IMR-90 (cell line): ENCODE measurements around the gene POC1B. TPM values are rescaled to one million over a fixed set of nuclear protein-coding genes. Genes with fewer than 3 reads are reported as not detected.

Experiments used
- ATAC-seq: fragments of 200-7000 bp; cut with Tn5 transposase; 2 replicates; pipeline ENCODE4 v1.9.1; 2020; ENCODE audit warnings: low read depth, mild to moderate bottlenecking, moderate library complexity
- BruUV-seq: library from RNA; stranded (reverse); fragments of 400-500 nt; replicated peaks from 2 replicates; lab custom pipeline; 2021; lab: Mats Ljungman, UMichigan
- CTCF ChIA-PET: fragments of 300-600 bp; formaldehyde crosslinking; extraction: SDS; loops from one replicate; lab custom pipeline; 2021; ENCODE audit warnings: antibody characterized with exemption; lab: Yijun Ruan, JAX
- POLR2A ChIA-PET: fragments of 300-600 bp; sonication (Branson Sonifier 250); formaldehyde crosslinking; loops from one replicate; lab custom pipeline; 2022; ENCODE audit warnings: antibody characterized with exemption; ENCODE audit not compliant: unreplicated experiment; lab: Charles Lee
- DNase-seq: peaks from one replicate; pipeline ENCODE4 v3.0.0; 2013
- H2AFZ ChIP-seq: replicated peaks from 2 replicates; pipeline ENCODE3; 2013; ENCODE audit warnings: low read length, mild to moderate bottlenecking; ENCODE audit not compliant: poor library complexity
- H2AK5ac ChIP-seq: 2 replicates; pipeline ENCODE4 v1.6.1; 2013; ENCODE audit warnings: low read depth, low read length, inconsistent platforms
- H2AK9ac ChIP-seq: replicated peaks from 2 replicates; pipeline ENCODE3; 2013; ENCODE audit warnings: mild to moderate bottlenecking, low read depth, low read length, moderate library complexity; ENCODE audit not compliant: poor library complexity
- H2BK120ac ChIP-seq: 2 replicates; pipeline ENCODE4 v1.6.1; 2013; ENCODE audit warnings: low read depth, low read length, inconsistent platforms
- H2BK15ac ChIP-seq: 3 replicates; pipeline ENCODE4 v1.6.1; 2013; ENCODE audit warnings: low read depth, low read length, inconsistent platforms
- H2BK20ac ChIP-seq: 2 replicates; pipeline ENCODE4 v1.6.1; 2013; ENCODE audit warnings: low read depth, mild to moderate bottlenecking, inconsistent platforms, low read length, moderate library complexity
- H2BK5ac ChIP-seq: 2 replicates; pipeline ENCODE4 v1.6.1; 2013; ENCODE audit warnings: mild to moderate bottlenecking, low read depth, low read length, inconsistent platforms; ENCODE audit not compliant: poor library complexity, severe bottlenecking
- H3K14ac ChIP-seq: replicated peaks from 2 replicates; pipeline ENCODE4 v1.6.1; 2013; ENCODE audit warnings: low read depth, low read length, inconsistent platforms
- H3K18ac ChIP-seq: 2 replicates; pipeline ENCODE4 v1.6.1; 2013; ENCODE audit warnings: low read depth, low read length, control low read depth
- H3K23ac ChIP-seq: 2 replicates; pipeline ENCODE4 v1.6.1; 2013; ENCODE audit warnings: low read depth, low read length, inconsistent platforms
- H3K27ac ChIP-seq: 2 replicates; pipeline ENCODE4 v1.5.1; 2013; ENCODE audit warnings: mild to moderate bottlenecking, control low read depth, low read length; ENCODE audit not compliant: insufficient read depth
- H3K27me3 ChIP-seq: 2 replicates; pipeline ENCODE4 v1.6.1; 2013; ENCODE audit warnings: low read length; ENCODE audit not compliant: control insufficient read depth, insufficient read depth
- H3K36me3 ChIP-seq: 2 replicates; pipeline ENCODE4 v1.6.1; 2013; ENCODE audit warnings: low read length, mixed read lengths; ENCODE audit not compliant: control insufficient read depth, insufficient read depth
- H3K4ac ChIP-seq: 2 replicates; pipeline ENCODE4 v1.6.1; 2013; ENCODE audit warnings: low read depth, low read length, inconsistent platforms
- H3K4me1 ChIP-seq: 2 replicates; pipeline ENCODE4 v1.6.1; 2013; ENCODE audit warnings: low read length, mixed read lengths; ENCODE audit not compliant: control insufficient read depth, insufficient read depth
- H3K4me2 ChIP-seq: 2 replicates; pipeline ENCODE4 v1.6.1; 2013; ENCODE audit warnings: low read depth, mild to moderate bottlenecking, control low read depth, low read length, moderate library complexity
- H3K4me3 ChIP-seq: 2 replicates; pipeline ENCODE4 v1.5.1; 2013; ENCODE audit warnings: low read depth, mild to moderate bottlenecking, control low read depth, low read length, moderate library complexity; ENCODE audit not compliant: insufficient read depth
- H3K56ac ChIP-seq: 2 replicates; pipeline ENCODE4 v1.6.1; 2013; ENCODE audit warnings: low read length, inconsistent platforms; ENCODE audit not compliant: insufficient read depth; ENCODE audit errors: extremely low read depth
- H3K79me1 ChIP-seq, 2 experiments: 2 replicates each; pipeline ENCODE4 v1.6.1; 2013; ENCODE audit warnings: low read length in 2 of 2, inconsistent platforms in 1 of 2, low read depth in 1 of 2
- H3K9ac ChIP-seq: 2 replicates; pipeline ENCODE4 v1.6.1; 2013; ENCODE audit warnings: low read depth, low read length, control low read depth
- H3K9me1 ChIP-seq: 2 replicates; pipeline ENCODE4 v1.6.1; 2013; ENCODE audit warnings: low read length, inconsistent platforms; ENCODE audit not compliant: insufficient read depth
- H3K9me3 ChIP-seq: 2 replicates; pipeline ENCODE4 v1.6.1; 2013; ENCODE audit warnings: low read length; ENCODE audit not compliant: control insufficient read depth, insufficient read depth
- H4K20me1 ChIP-seq: 2 replicates; pipeline ENCODE4 v1.6.1; 2013; ENCODE audit warnings: low read length, inconsistent platforms; ENCODE audit not compliant: insufficient read depth
- H4K5ac ChIP-seq: 2 replicates; pipeline ENCODE4 v1.6.1; 2013; ENCODE audit warnings: mild to moderate bottlenecking, low read depth, low read length, control low read depth
- H4K8ac ChIP-seq, 2 experiments: 2 replicates each; pipeline ENCODE4 v1.6.1; 2013; ENCODE audit warnings: low read depth in 2 of 2, low read length in 2 of 2, control low read depth in 1 of 2, inconsistent platforms in 1 of 2
- H4K91ac ChIP-seq: 2 replicates; pipeline ENCODE4 v1.6.1; 2013; ENCODE audit warnings: low read depth, low read length, inconsistent platforms; ENCODE audit not compliant: insufficient read depth
- BHLHE40 ChIP-seq: fragments of 150-350 bp; IDR thresholded peaks from 2 replicates; pipeline ENCODE4 v1.6.1; 2016; ENCODE audit warnings: mild to moderate bottlenecking, low read depth, low read length
- CEBPB ChIP-seq: IDR thresholded peaks from 2 replicates; pipeline ENCODE4 v1.6.1; 2012; ENCODE audit warnings: low read depth, low read length, improper control_type of control experiment
- CHD1 ChIP-seq: IDR thresholded peaks from 2 replicates; pipeline ENCODE4 v1.6.1; 2012; ENCODE audit warnings: low read depth, low read length, improper control_type of control experiment
- ELK1 ChIP-seq: fragments of 150-350 bp; IDR thresholded peaks from 2 replicates; pipeline ENCODE4 v1.6.1; 2016; ENCODE audit warnings: low read depth, mild to moderate bottlenecking, low read length, moderate library complexity, borderline replicate concordance
- FOS ChIP-seq: fragments of 150-350 bp; IDR thresholded peaks from 2 replicates; pipeline ENCODE4 v1.6.1; 2016; ENCODE audit warnings: low read depth, low read length
- MAFK ChIP-seq: IDR thresholded peaks from 2 replicates; pipeline ENCODE4 v1.6.1; 2012; ENCODE audit warnings: low read depth, low read length, improper control_type of control experiment
- MAZ ChIP-seq: IDR thresholded peaks from 2 replicates; pipeline ENCODE4 v1.6.1; 2012; ENCODE audit warnings: low read depth, mild to moderate bottlenecking, low read length, improper control_type of control experiment, moderate library complexity, borderline replicate concordance
- MXI1 ChIP-seq: IDR thresholded peaks from 2 replicates; pipeline ENCODE4 v1.6.1; 2012; ENCODE audit warnings: low read depth, mild to moderate bottlenecking, low read length, moderate library complexity, borderline replicate concordance
- NFE2L2 ChIP-seq: fragments of 150-350 bp; IDR thresholded peaks from 2 replicates; pipeline ENCODE4 v1.6.1; 2016; ENCODE audit warnings: low read depth, mild to moderate bottlenecking, low read length
- POLR2A ChIP-seq: IDR thresholded peaks from 2 replicates; pipeline ENCODE4 v1.6.1; 2012; ENCODE audit warnings: mild to moderate bottlenecking, low read depth, low read length
- RAD21 ChIP-seq: IDR thresholded peaks from 2 replicates; pipeline ENCODE4 v1.6.1; 2012; ENCODE audit warnings: low read length, improper control_type of control experiment
- RCOR1 ChIP-seq: IDR thresholded peaks from 2 replicates; pipeline ENCODE4 v1.6.1; 2012; ENCODE audit warnings: mild to moderate bottlenecking, low read length, improper control_type of control experiment; ENCODE audit not compliant: insufficient replicate concordance
- RFX5 ChIP-seq: IDR thresholded peaks from 2 replicates; pipeline ENCODE4 v1.8.0; 2012; ENCODE audit warnings: low read depth, mild to moderate bottlenecking, low read length, moderate library complexity
- SMC3 ChIP-seq: fragments of 150-350 bp; IDR thresholded peaks from 2 replicates; pipeline ENCODE4 v1.6.1; 2016; ENCODE audit warnings: low read depth, mild to moderate bottlenecking, antibody characterized with exemption, low read length, moderate library complexity
- WGBS, 2 experiments: methylation state at CpG; one replicate each; pipeline versions ENCODE4 v1.1.5 to v1.1.7; 2013; ENCODE audit warnings: missing lambda C conversion rate in 2 of 2; ENCODE audit not compliant: insufficient read length in 1 of 2; ENCODE audit errors: extremely low coverage in 2 of 2; 5-methylcytosine and 5-hydroxymethylcytosine counted together
- dilution Hi-C: fragments of 300-500 bp; cut with HindIII; formaldehyde crosslinking; loops from one replicate; pipeline ENCODE4 v1.14.3; 2018; ENCODE audit warnings: low sequenced_read_pairs; ENCODE audit not compliant: unreplicated experiment
- in situ Hi-C: fragments of 300-500 bp; cut with MboI; formaldehyde crosslinking; loops from 3 replicates; pipeline ENCODE4 v1.14.3; 2019; ENCODE audit warnings: low sequenced_read_pairs, inconsistent platforms, mixed read lengths
- intact Hi-C: fragments of 100-400 bp; cut with micrococcal nuclease; formaldehyde crosslinking; loops from 2 replicates; pipeline ENCODE4 v1.10.0; 2022
- polyA plus RNA-seq, 3 experiments: library from polyadenylated mRNA; depleted of rRNA; stranded (reverse); fragments of >200 nt; gene quantifications; 2 replicates each; pipeline ENCODE4 v1.2.3, GENCODE V29; 2012; ENCODE audit warnings: low replicate concordance in 1 of 3
- total RNA-seq: library from RNA; depleted of rRNA; stranded (reverse); fragments of >200 nt; gene quantifications from 2 replicates; pipeline ENCODE4 v1.2.3, GENCODE V29; 2012
- TF ChIP-seq, protein P1 (sequence below): fragments of 150-350 bp; IDR thresholded peaks from 2 replicates; pipeline ENCODE4 v1.6.1; 2017; ENCODE audit warnings: mild to moderate bottlenecking, antibody characterized with exemption, low read length, low read depth

The POC1B gene
- total and polyA plus RNA-seq, 2 of the 4 experiments (the other 2 are of a cell fraction) = 5.0 to 10.4 TPM

GRCh38 chr12:89390802-89391673, 134.8 kb downstream of the POC1B start:
- Histone ChIP-seq H2BK20ac (peak overlapping the region; percentile 82), H3K9ac (no peak overlapping the region), H3K27ac (peak overlapping the region; percentile 4; the same call in 1 of the 2 replicates), H4K91ac (peak overlapping the region; percentile 61), H3K14ac (peak overlapping the region; percentile 74), H3K4me3 (no peak overlapping the region), H2BK120ac (peak overlapping the region; percentile 82), H2AFZ (peak overlapping the region; percentile 55), H4K5ac (peak overlapping the region; percentile 78), H2BK15ac (peak overlapping the region; percentile 86), H3K18ac (peak overlapping the region; percentile 84), H3K9me3 (no peaks in the 10 kb centered on the region), H3K9me1 (peaks cover 12% of the 10 kb centered on the region), H3K36me3 (no peaks in the 10 kb centered on the region), H3K4ac (peak overlapping the region; percentile 84), H3K23ac (peak overlapping the region; percentile 59), H2AK5ac (peak overlapping the region; percentile 81), H2AK9ac (no peak overlapping the region), H3K27me3 (no peaks in the 10 kb centered on the region), H3K79me1 (0 out of 4 replicates have a peak, but pooled peaks cover 0 to 5% of the 10 kb centered on the region in 2 experiments), H4K20me1 (no peaks in the 10 kb centered on the region), H3K4me2 (no peak overlapping the region), H4K8ac (peak overlapping the region; percentile 48 to 86), H3K56ac (no peak overlapping the region; the same call in 1 of the 2 replicates), H2BK5ac (peak overlapping the region; percentile 65), H3K4me1 (peaks cover 10% of the 10 kb centered on the region)
- in situ Hi-C loops = no loop called here
- TF ChIP-seq RCOR1 (no peak), RFX5 (no peak), MAFK (0 out of 2 replicates have a peak, but pooled peaks have one; percentile 2), MAZ (no peak), MXI1 (no peak), ELK1 (no peak), RAD21 (0 out of 2 replicates have a peak, but pooled peaks have one; percentile 18), BHLHE40 (peak; percentile 43; the same call in 1 of the 2 replicates), CHD1 (no peak; the same call in 1 of the 2 replicates), FOS (peak; percentile 61; the same call in 1 of the 2 replicates), NFE2L2 (0 out of 2 replicates have a peak, but pooled peaks have one; percentile 32), CEBPB (peak; percentile 78), POLR2A (no peak), SMC3 (no peak)
- TF ChIP-seq, protein P1, sequence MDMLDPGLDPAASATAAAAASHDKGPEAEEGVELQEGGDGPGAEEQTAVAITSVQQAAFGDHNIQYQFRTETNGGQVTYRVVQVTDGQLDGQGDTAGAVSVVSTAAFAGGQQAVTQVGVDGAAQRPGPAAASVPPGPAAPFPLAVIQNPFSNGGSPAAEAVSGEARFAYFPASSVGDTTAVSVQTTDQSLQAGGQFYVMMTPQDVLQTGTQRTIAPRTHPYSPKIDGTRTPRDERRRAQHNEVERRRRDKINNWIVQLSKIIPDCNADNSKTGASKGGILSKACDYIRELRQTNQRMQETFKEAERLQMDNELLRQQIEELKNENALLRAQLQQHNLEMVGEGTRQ = no peak
- ATAC-seq (peak; percentile 67), DNase-seq (peak; percentile 90)
- no TSS peak for BruUV-seq
- CTCF ChIA-PET = interaction anchor here (0.6 to 0.7 kb wide), 2 partner anchors 8 to 1678 kb away, joined by 3 read pairs; no protein-coding TSS in a partner anchor
- dilution Hi-C loops = no loop called here
- WGBS, 2 experiments = no CpG with 5 or more reads among the region's 3 CpGs
- POLR2A ChIA-PET = no interaction called here
- intact Hi-C loops = no loop called here
